ENCODE data around the gene RNF168.
A peak's percentile ranks its signal among the peaks of the same experiment; 100 is the strongest.
"Not testable (repeated sequence)": the region's sequence is repeated elsewhere in the genome, so short reads cannot be mapped to it uniquely, and the experiment has no call there.

The RNF168 gene

GRCh38 chr3:196513697-196514349 lies 10.3 kb upstream of the RNF168 start:
- peak; percentile 60 for DNase-seq
- Histone ChIP-seq H3K27ac (peak overlapping the region; percentile 25), H3K36me3 (replicated peaks) (no peaks in the 10 kb centered on the region), H3K27me3 (replicated peaks) (no peaks in the 10 kb centered on the region), H3K4me3 (ENCODE audit: low read depth, low read length) (no peak overlapping the region)
- TF ChIP-seq CTCF (IDR thresholded peaks at IDR 0.05; ENCODE audit: low read depth, low read length, missing control alignments): no peak
- in situ Hi-C loops (cut with HindIII; ENCODE audit: low pct_ligation_motif_present, low sequenced_read_pairs): no loop called here

GRCh38 chr3:196511646-196512425 lies 8.3 kb upstream of the RNF168 start:
- H3K27ac ChIP-seq; H3K36me3 ChIP-seq (replicated peaks); H3K4me3 ChIP-seq (ENCODE audit: low read depth, low read length); in situ Hi-C loops (cut with HindIII; ENCODE audit: low pct_ligation_motif_present, low sequenced_read_pairs); H3K27me3 ChIP-seq (replicated peaks); DNase-seq: not testable (repeated sequence)

GRCh38 chr3:196511108-196511507 lies 7.5 kb upstream of the RNF168 start:
- H3K27ac ChIP-seq; H3K4me3 ChIP-seq (ENCODE audit: low read depth, low read length); H3K27me3 ChIP-seq (replicated peaks); in situ Hi-C loops (cut with HindIII; ENCODE audit: low pct_ligation_motif_present, low sequenced_read_pairs); H3K36me3 ChIP-seq (replicated peaks); DNase-seq: not testable (repeated sequence)

GRCh38 chr3:196506687-196507086 lies 3.1 kb upstream of the RNF168 start:
- in situ Hi-C loops (cut with HindIII; ENCODE audit: low pct_ligation_motif_present, low sequenced_read_pairs): no loop called here
- no peak overlapping the region for H3K27ac ChIP-seq
- TF ChIP-seq CTCF (IDR thresholded peaks at IDR 0.05; ENCODE audit: low read depth, low read length, missing control alignments): no peak
- H3K27me3 ChIP-seq (replicated peaks): no peaks in the 10 kb centered on the region
- H3K36me3 ChIP-seq (replicated peaks): no peaks in the 10 kb centered on the region
- DNase-seq: no peak
- H3K4me3 ChIP-seq (ENCODE audit: low read depth, low read length): no peak overlapping the region

GRCh38 chr3:196504556-196504955 lies 988 bp upstream of the RNF168 start:
- no peaks in the 10 kb centered on the region for H3K36me3 ChIP-seq (replicated peaks)
- no peak overlapping the region for H3K4me3 ChIP-seq (ENCODE audit: low read depth, low read length)
- TF ChIP-seq CTCF (IDR thresholded peaks at IDR 0.05; ENCODE audit: low read depth, low read length, missing control alignments): no peak
- in situ Hi-C loops (cut with HindIII; ENCODE audit: low pct_ligation_motif_present, low sequenced_read_pairs): no loop called here
- DNase-seq: no peak
- H3K27me3 ChIP-seq (replicated peaks): no peaks in the 10 kb centered on the region
- no peak overlapping the region for H3K27ac ChIP-seq

GRCh38 chr3:196504077-196504398 lies 470 bp upstream of the RNF168 start:
- Histone ChIP-seq H3K4me3 (ENCODE audit: low read depth, low read length) (peak overlapping the region; percentile 81), H3K27ac (peak overlapping the region; percentile 85)
- DNase-seq; H3K27me3 ChIP-seq (replicated peaks); in situ Hi-C loops (cut with HindIII; ENCODE audit: low pct_ligation_motif_present, low sequenced_read_pairs); H3K36me3 ChIP-seq (replicated peaks): not testable (repeated sequence)

GRCh38 chr3:196502775-196503195 lies 783 bp downstream of the RNF168 start:
- DNase-seq: peak; percentile 83
- Histone ChIP-seq H3K27me3 (replicated peaks) (no peaks in the 10 kb centered on the region), H3K36me3 (replicated peaks) (no peaks in the 10 kb centered on the region), H3K4me3 (ENCODE audit: low read depth, low read length) (peak overlapping the region; percentile 81), H3K27ac (peak overlapping the region; percentile 85)
- in situ Hi-C loops (cut with HindIII; ENCODE audit: low pct_ligation_motif_present, low sequenced_read_pairs): no loop called here
- no peak for TF ChIP-seq CTCF (IDR thresholded peaks at IDR 0.05; ENCODE audit: low read depth, low read length, missing control alignments)
